Subcutaneous adipose tissue (tissue), 4 donors: ENCODE measurements around the gene PLEKHM3. TPM values are rescaled to one million over a fixed set of nuclear protein-coding genes. Genes with fewer than 3 reads are reported as not detected.

ENCODE experiments used
- CTCF ChIP-seq: fragments of 450-650 bp; IDR thresholded peaks from one replicate; pipeline ENCODE4 v1.5.1; 2016; ENCODE audit warnings: low read depth, mild to moderate bottlenecking, control low read depth, antibody characterized with exemption, moderate library complexity
- total RNA-seq, 4 donors: library from RNA; depleted of rRNA; stranded (reverse); fragments of >200 nt; gene quantifications; one replicate each; pipeline ENCODE4 v1.1.0, GENCODE V29; 2016

The PLEKHM3 gene
- total RNA-seq, 4 donors from 2014 or later: 24.6 to 36.0 (median 26.2) TPM

GRCh38 chr2:207935991-207936370, 89.3 kb downstream of the PLEKHM3 start:
- no peak for TF ChIP-seq CTCF

- TF ChIP-seq CTCF: no peak
These were observed 90.0 kb downstream of the PLEKHM3 start for GRCh38 chr2:207935121-207935990.

GRCh38 chr2:207934720-207935119, 90.6 kb downstream of the PLEKHM3 start:
- no peak for TF ChIP-seq CTCF

- TF ChIP-seq CTCF: no peak
These were observed 91.8 kb downstream of the PLEKHM3 start for GRCh38 chr2:207933396-207934065.

- TF ChIP-seq CTCF: no peak
These were observed 93.2 kb downstream of the PLEKHM3 start for GRCh38 chr2:207932106-207932505.

- TF ChIP-seq CTCF: no peak
These were observed 94.6 kb downstream of the PLEKHM3 start for GRCh38 chr2:207930747-207931146.

- TF ChIP-seq CTCF: no peak
These were observed 95.4 kb downstream of the PLEKHM3 start for GRCh38 chr2:207929923-207930322.
